A673 (cell line): ENCODE data around the gene RABGGTA. TPM values are rescaled to one million over a fixed set of nuclear protein-coding genes. Genes with fewer than 3 reads are reported as not detected.

Experiments used
- BruUV-seq: library from RNA; stranded (reverse); fragments of 400-500 nt; replicated peaks from 2 replicates; lab custom pipeline; 2021; lab: Mats Ljungman, UMichigan
- CTCF ChIA-PET: fragments of 300-600 bp; sonication (Branson Sonifier 250); formaldehyde crosslinking; loops from one replicate; lab custom pipeline; 2022; ENCODE audit warnings: antibody characterized with exemption; lab: Charles Lee
- POLR2A ChIA-PET: fragments of 300-600 bp; sonication (Branson Sonifier 250); formaldehyde crosslinking; loops from one replicate; lab custom pipeline; 2022; ENCODE audit warnings: antibody characterized with exemption; ENCODE audit not compliant: low non-redundant PET; lab: Charles Lee
- DNase-seq: peaks from one replicate; pipeline ENCODE4 v3.0.0-alpha.2; 2015; ENCODE audit warnings: low spot score
- H3K27ac ChIP-seq: fragments of 200-600 bp; sonication (generic); 2 replicates; pipeline ENCODE4 v1.5.1; 2016; ENCODE audit warnings: mixed run types, low read depth, mild to moderate bottlenecking, mixed read lengths, antibody characterized with exemption, low read length; ENCODE audit not compliant: poor library complexity, severe bottlenecking
- H3K27me3 ChIP-seq: fragments of 200-600 bp; sonication (generic); replicated peaks from 2 replicates; pipeline ENCODE4 v1.6.1; 2017; ENCODE audit warnings: mixed run types, low read depth, mild to moderate bottlenecking, mixed read lengths, antibody characterized with exemption, low read length; ENCODE audit not compliant: insufficient read depth, poor library complexity
- H3K36me3 ChIP-seq: fragments of 200-600 bp; sonication (generic); 2 replicates; pipeline ENCODE4 v1.6.1; 2016; ENCODE audit warnings: mixed run types, mild to moderate bottlenecking, mixed read lengths, antibody characterized with exemption, low read length; ENCODE audit not compliant: insufficient read depth, poor library complexity, severe bottlenecking
- H3K4me1 ChIP-seq: fragments of 200-600 bp; sonication (generic); 2 replicates; pipeline ENCODE4 v1.6.1; 2017; ENCODE audit warnings: mixed run types, mild to moderate bottlenecking, mixed read lengths, antibody characterized with exemption, low read length; ENCODE audit not compliant: insufficient read depth, poor library complexity, severe bottlenecking
- H3K4me3 ChIP-seq: fragments of 200-600 bp; sonication (generic); 2 replicates; pipeline ENCODE4 v1.5.1; 2016; ENCODE audit warnings: low read depth, mixed run types, mild to moderate bottlenecking, mixed read lengths, low read length; ENCODE audit not compliant: poor library complexity, severe bottlenecking
- H3K9me3 ChIP-seq: fragments of 200-600 bp; sonication (generic); 2 replicates; pipeline ENCODE4 v1.6.1; 2016; ENCODE audit warnings: mixed run types, low read depth, mild to moderate bottlenecking, mixed read lengths, antibody characterized with exemption, low read length; ENCODE audit not compliant: poor library complexity, severe bottlenecking
- CTCF ChIP-seq: fragments of 300-800, 200-600 bp; sonication (generic); conservative IDR thresholded peaks from 2 replicates; pipeline ENCODE4 v1.5.1; 2017; ENCODE audit warnings: low read depth, mild to moderate bottlenecking, antibody characterized with exemption, low read length, moderate library complexity, mixed read lengths
- EZH2 ChIP-seq: fragments of 200-600 bp; sonication (generic); IDR thresholded peaks from 2 replicates; pipeline ENCODE4 v1.6.1; 2017; ENCODE audit warnings: borderline replicate concordance, low read depth, mild to moderate bottlenecking, mixed read lengths, antibody characterized with exemption, low read length; ENCODE audit not compliant: poor library complexity, severe bottlenecking
- intact Hi-C: fragments of 100-400 bp; cut with micrococcal nuclease; formaldehyde crosslinking; loops from one replicate; pipeline ENCODE4 v1.10.0; 2022; ENCODE audit not compliant: unreplicated experiment
- total RNA-seq: library from RNA; stranded (reverse); gene quantifications from 2 replicates; pipeline ENCODE4 v1.2.3, GENCODE V29; 2021

Gene RABGGTA
- total RNA-seq, 1 experiment from 2014 or later, result 22.2 TPM

- POLR2A ChIA-PET, result interaction anchor here (1.6 kb wide), 1 partner anchor 10 kb away, joined by 4 read pairs; the partner anchor contains the start of genes DHRS1 and NOP9
Measured at GRCh38 chr14:24309538-24310264, 38.3 kb upstream of the RABGGTA start, which contains the start of gene LTB4R2. LTB4R2 (plus strand) TSS chr14:24310140; CDS start chr14:24310665, 525 bp downstream.

DNA sequence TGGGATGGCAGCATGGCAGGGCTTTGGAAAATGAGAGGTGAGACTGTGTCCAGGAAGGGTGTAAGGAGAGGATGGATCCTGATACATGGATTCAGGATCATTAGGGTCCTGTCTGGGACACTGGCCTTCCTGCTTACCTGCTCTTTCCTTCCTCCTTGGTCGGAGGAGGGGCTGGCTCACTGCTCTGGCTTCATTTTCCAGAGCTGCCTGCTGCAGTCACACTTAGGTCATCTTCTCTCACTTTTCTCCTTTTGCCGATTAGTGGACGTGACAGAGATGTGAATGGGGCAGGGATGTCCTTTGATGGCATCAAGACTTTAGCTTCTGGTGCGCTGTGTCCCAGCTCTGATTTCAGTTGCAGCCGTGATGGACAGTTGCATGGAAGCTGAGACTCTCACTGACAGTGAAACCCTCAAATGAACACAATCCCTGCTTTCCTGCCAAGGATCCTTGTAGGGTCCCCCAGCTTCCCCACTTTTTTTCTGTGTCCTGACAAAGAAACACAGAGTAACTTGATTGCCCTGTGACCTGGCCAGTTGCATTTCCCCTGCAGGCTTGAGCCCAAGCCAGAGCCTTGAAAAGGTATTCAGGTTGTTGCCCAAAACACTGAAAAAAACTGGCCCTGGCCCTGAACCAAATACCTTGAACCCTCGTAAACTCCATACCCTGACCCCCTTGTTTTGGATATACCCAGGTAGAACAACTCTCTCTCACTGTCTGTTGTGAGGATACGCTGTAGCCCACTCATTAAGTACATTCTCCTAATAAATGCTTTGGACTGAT, 37.1 kb upstream of the RABGGTA start:
- BruUV-seq, result no TSS peak
- H3K4me3 ChIP-seq, result no peak overlapping the region
- no peak for DNase-seq
- peaks cover 13% of the 10 kb centered on the region for H3K4me1 ChIP-seq
- H3K9me3 ChIP-seq, result no peaks in the 10 kb centered on the region
- TF ChIP-seq CTCF (no peak; the same call in 1 of the 2 replicates), EZH2 (no peak)
- H3K27me3 ChIP-seq, result no peaks in the 10 kb centered on the region
- ChIA-PET POLR2A (interaction anchor here (0.6 to 1.6 kb wide), 2 partner anchors 9 to 18 kb away, joined by 4 to 14 read pairs; partner anchors contain the start of genes DHRS1 and NOP9), CTCF (interaction anchor here (0.5 to 3.3 kb wide), 12 partner anchors 9 to 250 kb away, joined by 3 to 21 read pairs (median 4); partner anchors contain the start of genes DHRS1, KHNYN, MDP1 and NOP9)
- H3K27ac ChIP-seq, result no peak overlapping the region
- peaks cover 27% of the 10 kb centered on the region for H3K36me3 ChIP-seq
- intact Hi-C loops, result no loop called here

More at GRCh38 chr14:24309538-24310264, 38.3 kb upstream of the RABGGTA start, which contains the start of gene LTB4R2:
- DNase-seq, result no peak
- TF ChIP-seq CTCF (no peak), EZH2 (no peak)
- Histone ChIP-seq H3K27me3 (no peaks in the 10 kb centered on the region), H3K9me3 (no peaks in the 10 kb centered on the region), H3K4me3 (no peak within 1 kb of the TSS), H3K4me1 (peaks cover 13% of the 10 kb centered on the region), H3K36me3 (peaks cover 16% of the 10 kb centered on the region), H3K27ac (no peak within 1 kb of the TSS)
- CTCF ChIA-PET, result interaction anchor here (1.1 kb wide), 1 partner anchor 122 kb away, joined by 3 read pairs; no protein-coding TSS in a partner anchor
- intact Hi-C loops, result no loop called here
- BruUV-seq, result no TSS peak

- Histone ChIP-seq H3K4me3 (no peak within 1 kb of the TSS), H3K36me3 (peaks cover 34% of the 10 kb centered on the region), H3K4me1 (peaks cover 13% of the 10 kb centered on the region), H3K9me3 (no peaks in the 10 kb centered on the region), H3K27me3 (no peaks in the 10 kb centered on the region), H3K27ac (no peak within 1 kb of the TSS)
- intact Hi-C loops, result no loop called here
- no peak for TF ChIP-seq EZH2
- TF ChIP-seq CTCF, result peak; percentile 96
- ChIA-PET CTCF (interaction anchor here (0.5 to 3.3 kb wide), 13 partner anchors 8 to 785 kb away, joined by 3 to 21 read pairs (median 4); partner anchors contain the start of genes DHRS1, KHNYN, MDP1 and NOP9), POLR2A (no interaction called here)
- peak; percentile 69 for DNase-seq
- no TSS peak for BruUV-seq
Measured at GRCh38 chr14:24307575-24308341, 36.4 kb upstream of the RABGGTA start, which contains the start of gene CIDEB. CIDEB (minus strand) TSS chr14:24307977; CDS start chr14:24307858, 119 bp downstream.
